Measurements from ENCODE around the gene CADPS. TPM values are rescaled to one million over a fixed set of nuclear protein-coding genes. Genes with fewer than 3 reads are reported as not detected.

Gene CADPS
- total RNA-seq, 2 donors from 2014 or later, result 11.7 to 20.8 TPM

DNA sequence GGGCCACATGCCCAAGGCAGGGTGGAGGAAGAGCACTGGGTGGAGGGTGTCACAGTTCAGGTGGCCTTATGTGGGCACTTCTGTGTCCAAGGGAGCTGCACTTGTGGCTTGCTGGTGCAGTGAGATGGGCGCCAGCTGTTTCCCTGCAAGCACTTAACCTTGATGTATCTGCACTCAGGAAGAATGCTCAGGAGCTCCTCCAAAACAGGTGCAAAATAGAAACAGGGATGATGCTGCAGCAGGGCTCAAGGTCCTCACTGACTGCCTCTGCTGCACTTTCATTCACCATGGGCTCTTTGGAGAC is 151.3 kb downstream of the CADPS start:
- DNase-seq, result no peak
- 78 to 82% methylated on average over 1 of the region's 1 CpG for WGBS, 2 experiments (ENCODE audit: insufficient coverage in 1 of 2, insufficient read length in 1 of 2)
- no peaks in the 10 kb centered on the region for H3K9me3 ChIP-seq (ENCODE audit: control insufficient read depth, low read length)
- Mint-ChIP-seq H3K27me3 (ENCODE audit: insufficient read depth) (no peaks in the 10 kb centered on the region), H3K9me3 (no peaks in the 10 kb centered on the region), H3K4me3 (no peak overlapping the region), H3K36me3 (ENCODE audit: low read depth) (no peaks in the 10 kb centered on the region), H3K4me1 (peaks cover 26% of the 10 kb centered on the region), H3K27ac (no peak overlapping the region)
- no peaks in the 10 kb centered on the region for H3K4me1 ChIP-seq (ENCODE audit: control insufficient read depth, insufficient read depth, low read length)
- H3K36me3 ChIP-seq (ENCODE audit: control insufficient read depth, insufficient read depth, low read length), result no peaks in the 10 kb centered on the region
- no peaks in the 10 kb centered on the region for H3K27me3 ChIP-seq (ENCODE audit: control insufficient read depth, insufficient read depth, low read length, poor library complexity, severe bottlenecking)
- no peak for TF ChIP-seq CTCF (conservative IDR thresholded peaks at IDR 0.05)
- H3K27ac ChIP-seq (ENCODE audit: low read depth, low read length), result peak overlapping the region; percentile 24
- no peak overlapping the region for H3K9ac ChIP-seq (ENCODE audit: extremely low read depth, low read length, poor library complexity, severe bottlenecking)
- no peak overlapping the region for H3K4me3 ChIP-seq (ENCODE audit: low read length)

DNA sequence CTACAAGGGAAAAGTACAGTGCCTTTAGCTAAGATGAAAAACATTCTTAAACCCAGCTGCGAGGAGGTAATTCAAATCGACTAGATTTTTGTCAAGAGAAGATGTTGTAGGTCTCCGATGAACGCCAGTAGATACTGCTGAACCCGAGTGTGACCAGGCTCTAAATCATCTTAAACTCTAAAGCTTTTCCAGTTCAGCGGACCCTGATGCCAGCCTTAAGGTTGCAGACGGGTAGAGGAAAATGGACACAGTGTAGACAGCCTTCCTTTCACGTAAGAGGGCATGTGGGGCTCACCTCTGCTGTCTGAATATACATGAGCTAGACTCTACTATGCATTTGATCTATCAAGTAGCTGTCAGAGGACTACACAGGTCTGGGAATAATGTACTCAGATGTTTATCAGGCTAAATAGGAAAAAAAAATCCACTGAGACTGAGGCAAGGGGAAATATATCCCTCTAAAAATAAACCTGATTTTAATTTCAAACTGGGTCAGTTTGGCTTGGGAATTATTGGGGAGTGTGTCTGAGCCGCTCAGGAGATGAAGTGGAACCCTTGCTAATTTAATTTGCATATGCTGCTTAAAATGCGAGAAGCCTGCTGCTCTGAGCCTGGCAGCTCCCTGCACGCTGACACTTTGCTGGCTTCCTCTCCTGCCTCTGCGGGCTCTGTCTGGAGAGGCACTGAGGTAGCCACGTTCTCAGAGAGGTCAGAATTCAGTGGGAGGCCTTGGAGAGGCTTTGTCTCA is 151.9 kb downstream of the CADPS start:
- H3K9ac ChIP-seq (ENCODE audit: extremely low read depth, low read length, poor library complexity, severe bottlenecking), result no peak overlapping the region
- Mint-ChIP-seq H3K36me3 (ENCODE audit: low read depth) (no peaks in the 10 kb centered on the region), H3K4me3 (no peak overlapping the region), H3K4me1 (peaks cover 30% of the 10 kb centered on the region), H3K27me3 (ENCODE audit: insufficient read depth) (no peaks in the 10 kb centered on the region), H3K27ac (no peak overlapping the region), H3K9me3 (no peaks in the 10 kb centered on the region)
- WGBS, 2 experiments (ENCODE audit: insufficient coverage in 1 of 2, insufficient read length in 1 of 2), result 71 to 73% methylated on average over 9 to 13 of the region's 13 CpGs
- DNase-seq, result peak; percentile 74
- H3K36me3 ChIP-seq (ENCODE audit: control insufficient read depth, insufficient read depth, low read length), result no peaks in the 10 kb centered on the region
- H3K4me1 ChIP-seq (ENCODE audit: control insufficient read depth, insufficient read depth, low read length), result no peaks in the 10 kb centered on the region
- no peak for TF ChIP-seq CTCF (conservative IDR thresholded peaks at IDR 0.05)
- H3K27me3 ChIP-seq (ENCODE audit: control insufficient read depth, insufficient read depth, low read length, poor library complexity, severe bottlenecking), result no peaks in the 10 kb centered on the region
- no peaks in the 10 kb centered on the region for H3K9me3 ChIP-seq (ENCODE audit: control insufficient read depth, low read length)
- no peak overlapping the region for H3K4me3 ChIP-seq (ENCODE audit: low read length)
- peak overlapping the region; percentile 24 for H3K27ac ChIP-seq (ENCODE audit: low read depth, low read length)

DNA sequence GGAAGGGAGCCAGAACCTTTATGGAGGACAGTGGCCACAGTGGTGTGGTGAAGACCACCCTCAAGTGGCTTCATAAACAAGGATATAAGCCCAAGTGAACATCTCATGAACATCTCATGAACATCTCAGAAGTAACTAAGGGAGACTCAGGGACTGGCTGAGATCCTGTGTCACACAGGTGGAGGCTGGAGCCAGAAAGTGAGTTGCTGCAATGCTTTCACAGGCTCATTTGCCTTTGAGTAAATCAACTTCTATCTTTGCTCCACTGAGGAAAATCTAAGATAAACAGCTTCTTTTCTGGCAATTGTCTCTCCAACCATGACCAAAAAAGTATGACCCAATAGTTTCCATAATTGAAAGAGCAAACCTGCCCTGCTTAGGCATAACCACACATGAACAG is 152.9 kb downstream of the CADPS start:
- no peak for DNase-seq
- Mint-ChIP-seq H3K9me3 (no peaks in the 10 kb centered on the region), H3K4me1 (peaks cover 25% of the 10 kb centered on the region), H3K4me3 (no peak overlapping the region), H3K27ac (no peak overlapping the region), H3K36me3 (ENCODE audit: low read depth) (no peaks in the 10 kb centered on the region), H3K27me3 (ENCODE audit: insufficient read depth) (no peaks in the 10 kb centered on the region)
- TF ChIP-seq CTCF (conservative IDR thresholded peaks at IDR 0.05), result no peak
- H3K9me3 ChIP-seq (ENCODE audit: control insufficient read depth, low read length), result no peaks in the 10 kb centered on the region
- H3K9ac ChIP-seq (ENCODE audit: extremely low read depth, low read length, poor library complexity, severe bottlenecking), result no peak overlapping the region
- no peak overlapping the region for H3K4me3 ChIP-seq (ENCODE audit: low read length)
- H3K27ac ChIP-seq (ENCODE audit: low read depth, low read length), result no peak overlapping the region
- H3K4me1 ChIP-seq (ENCODE audit: control insufficient read depth, insufficient read depth, low read length), result no peaks in the 10 kb centered on the region
- no peaks in the 10 kb centered on the region for H3K36me3 ChIP-seq (ENCODE audit: control insufficient read depth, insufficient read depth, low read length)
- H3K27me3 ChIP-seq (ENCODE audit: control insufficient read depth, insufficient read depth, low read length, poor library complexity, severe bottlenecking), result no peaks in the 10 kb centered on the region

Data from endodermal cell (in vitro differentiated cells).